ENCODE measurements around the gene THADA. TPM values are rescaled to one million over a fixed set of nuclear protein-coding genes. Genes with fewer than 3 reads are reported as not detected.
"Not testable (repeated sequence)": the region's sequence is repeated elsewhere in the genome, so short reads cannot be mapped to it uniquely, and the experiment has no call there.

THADA gene
- total RNA-seq, 1 donor from 2014 or later: 59.3 TPM

GRCh38 chr2:43387092-43388062 lies 208.5 kb downstream of the THADA start:
- no peak for DNase-seq (ENCODE audit: low spot score)

DNA sequence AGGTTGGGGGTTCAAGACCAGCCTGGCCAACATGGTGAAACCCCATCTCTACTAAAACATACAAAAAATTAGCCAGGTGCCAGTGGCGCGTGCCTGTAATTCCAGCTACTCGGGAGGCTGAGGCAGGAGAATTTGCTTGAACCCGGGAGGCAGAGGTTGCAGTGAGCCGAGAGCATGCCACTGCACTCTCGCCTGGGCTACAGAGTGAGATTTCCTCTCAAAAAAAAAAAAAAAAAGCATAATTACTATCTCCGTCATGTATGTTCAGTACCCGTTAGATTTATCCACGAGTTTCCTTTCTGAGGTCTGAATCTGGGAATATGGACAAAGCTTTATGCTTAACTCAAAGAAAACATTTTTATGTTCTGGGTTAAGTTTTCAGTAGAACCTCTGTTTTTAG lies 209.2 kb downstream of the THADA start:
- DNase-seq (ENCODE audit: low spot score): not testable (repeated sequence)

DNA sequence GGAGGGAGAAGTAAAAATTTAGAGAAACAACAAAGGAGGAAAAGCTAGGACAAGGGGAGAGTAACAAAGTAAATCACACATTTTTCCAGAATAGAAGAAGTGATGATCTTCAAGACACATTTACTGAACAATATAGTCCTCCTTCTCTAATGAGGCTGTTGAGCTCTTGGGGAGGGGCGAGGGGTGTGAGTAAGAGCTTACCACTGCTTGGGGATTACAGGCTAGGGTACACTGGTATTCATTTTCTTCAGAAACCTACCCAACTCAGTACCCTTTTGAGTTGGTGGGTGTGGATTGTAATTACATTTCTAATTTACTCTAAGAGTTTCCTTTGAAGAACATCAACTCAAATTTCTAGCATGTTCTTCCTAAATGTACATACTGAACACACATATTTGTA lies 211.7 kb downstream of the THADA start:
- DNase-seq (ENCODE audit: low spot score): no peak

DNA sequence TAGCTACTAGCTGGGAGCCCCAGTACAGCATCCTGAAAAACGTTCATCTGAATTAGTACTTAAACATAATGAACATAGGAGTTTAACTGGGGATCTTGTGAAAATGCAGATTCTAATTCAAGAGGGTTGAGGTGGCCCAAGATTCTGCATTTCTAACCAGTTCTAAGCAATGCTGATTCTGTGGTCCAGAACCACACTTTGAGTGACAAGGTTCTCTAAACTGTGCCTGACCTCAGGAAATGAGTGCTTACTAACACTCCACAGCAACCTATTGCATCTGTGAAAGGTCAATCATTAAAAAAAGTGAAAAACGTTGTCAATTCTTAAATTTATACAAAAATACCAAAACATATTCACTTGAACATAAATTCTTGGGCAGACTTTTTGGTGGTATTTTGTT lies 212.3 kb downstream of the THADA start:
- DNase-seq (ENCODE audit: low spot score): no peak

DNA sequence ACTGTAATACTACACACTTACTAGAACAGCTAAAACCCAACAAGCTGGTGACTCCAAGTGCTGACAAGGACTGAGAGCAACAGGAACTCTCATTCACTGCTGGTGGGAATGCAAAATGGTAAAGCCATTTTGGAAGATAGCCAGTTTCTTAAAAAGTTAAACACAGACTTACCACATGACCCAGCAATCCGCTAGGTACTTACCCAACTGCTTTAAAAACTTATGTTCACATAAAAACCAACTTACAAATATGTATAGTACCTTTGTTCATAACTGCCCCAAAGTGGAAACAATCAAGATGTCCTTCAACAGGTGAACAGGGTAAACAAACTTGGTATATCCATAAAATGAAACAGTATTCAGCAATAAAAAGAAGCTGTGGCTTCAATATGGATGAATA lies 216.3 kb downstream of the THADA start:
- no peak for DNase-seq (ENCODE audit: low spot score)

- no peak for DNase-seq (ENCODE audit: low spot score)
Measured at GRCh38 chr2:43377327-43377726, 218.5 kb downstream of the THADA start.

DNA sequence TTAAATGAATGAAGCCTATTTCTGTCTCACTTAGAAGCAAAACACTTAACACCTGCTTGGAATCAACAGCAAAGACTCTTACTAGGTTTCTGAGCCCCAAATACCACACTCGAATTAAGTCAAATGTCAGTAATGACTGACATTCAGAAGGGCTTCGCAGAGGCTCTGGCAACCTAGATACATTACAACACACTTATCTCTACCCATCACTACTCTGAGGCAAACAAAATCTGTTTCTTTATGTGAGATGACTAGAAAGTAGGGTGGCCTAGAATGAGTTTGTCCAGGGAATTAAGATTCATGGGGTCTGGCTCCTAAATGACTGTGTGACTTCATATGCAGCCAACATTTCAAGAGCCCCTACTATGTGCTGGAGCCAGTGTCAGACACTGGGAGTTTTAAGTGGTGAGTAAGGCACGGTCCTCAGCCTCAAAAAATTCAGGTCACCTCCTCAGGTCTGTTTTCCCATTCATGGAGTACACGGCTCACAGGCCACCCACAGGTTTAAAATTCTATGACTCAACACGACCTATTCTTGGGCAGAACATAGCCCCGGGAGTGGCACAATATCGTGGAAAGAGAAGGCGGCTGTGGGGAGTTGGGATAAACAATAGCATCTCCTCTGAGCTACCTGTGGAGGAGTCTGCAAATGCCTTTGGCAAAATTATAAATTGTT lies 219.2 kb downstream of the THADA start:
- no peak for DNase-seq (ENCODE audit: low spot score)

DNA sequence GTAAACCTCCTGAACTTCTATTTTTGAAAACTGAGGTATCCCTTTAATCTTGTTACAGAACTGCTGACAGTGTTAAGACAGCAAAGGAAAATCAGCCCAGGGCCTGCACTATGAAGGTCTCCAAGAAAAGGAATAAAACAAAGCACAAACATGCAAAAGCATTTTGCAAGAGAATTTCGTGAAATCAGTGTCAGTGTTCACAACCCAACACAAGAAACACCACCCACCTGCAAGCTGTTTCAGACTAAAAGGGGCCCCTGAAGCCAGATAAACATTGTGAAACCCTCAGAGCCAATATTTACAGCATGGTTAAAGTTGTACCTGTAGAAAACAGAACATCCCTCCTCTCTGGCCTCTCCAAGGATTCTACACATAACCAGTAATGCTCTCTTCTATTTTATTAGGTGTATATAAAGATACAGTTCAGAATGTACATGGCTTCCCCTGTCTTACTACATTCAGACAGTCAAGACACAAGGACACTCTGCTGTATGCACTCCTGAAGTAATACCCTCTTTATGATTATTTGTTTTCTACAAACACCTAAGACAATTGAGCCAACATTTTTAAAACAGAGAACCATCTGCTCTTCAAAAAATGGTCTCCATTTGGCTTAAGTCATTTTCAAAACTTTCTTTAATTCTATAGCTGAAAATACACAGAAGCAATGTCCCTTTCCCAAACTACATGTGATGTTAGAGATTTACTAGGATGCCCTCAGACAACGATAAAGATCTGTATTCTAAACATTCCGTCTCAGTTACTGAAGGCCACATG lies 219.9 kb downstream of the THADA start:
- no peak for DNase-seq (ENCODE audit: low spot score)

DNA sequence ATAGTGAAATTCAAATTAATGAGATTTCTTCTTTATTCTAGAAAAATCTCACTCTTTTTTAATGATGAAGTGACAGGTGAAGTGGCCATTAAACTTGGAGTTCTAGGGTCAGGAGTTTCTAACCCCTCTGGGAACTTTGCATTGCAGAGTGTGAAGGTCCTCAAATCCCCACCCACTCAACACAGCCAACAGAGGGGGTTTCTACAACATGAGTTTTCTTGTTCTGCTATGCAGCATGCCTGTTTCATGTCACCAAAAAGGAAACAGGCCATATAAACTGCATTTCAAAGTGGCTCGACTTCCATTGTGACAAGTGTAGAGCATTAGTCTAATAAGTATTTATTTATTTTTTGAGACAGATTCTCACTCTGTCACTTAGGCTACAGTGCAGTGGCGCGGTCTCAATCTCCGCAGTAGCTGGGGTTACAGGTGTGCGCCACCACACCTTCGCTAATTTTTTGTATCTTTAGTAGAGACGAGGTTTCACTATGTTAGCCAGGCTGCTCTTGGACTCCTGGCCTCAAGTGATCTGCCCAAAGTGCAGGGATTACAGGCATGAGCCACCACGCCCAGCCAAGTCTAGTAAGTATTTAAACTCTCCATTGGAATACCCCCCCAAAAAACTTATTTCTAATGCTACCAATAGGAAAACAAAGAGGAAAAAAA lies 223.3 kb downstream of the THADA start:
- no peak for DNase-seq (ENCODE audit: low spot score)

GRCh38 chr2:43370705-43371104 lies 225.1 kb downstream of the THADA start:
- DNase-seq (ENCODE audit: low spot score): no peak

DNA sequence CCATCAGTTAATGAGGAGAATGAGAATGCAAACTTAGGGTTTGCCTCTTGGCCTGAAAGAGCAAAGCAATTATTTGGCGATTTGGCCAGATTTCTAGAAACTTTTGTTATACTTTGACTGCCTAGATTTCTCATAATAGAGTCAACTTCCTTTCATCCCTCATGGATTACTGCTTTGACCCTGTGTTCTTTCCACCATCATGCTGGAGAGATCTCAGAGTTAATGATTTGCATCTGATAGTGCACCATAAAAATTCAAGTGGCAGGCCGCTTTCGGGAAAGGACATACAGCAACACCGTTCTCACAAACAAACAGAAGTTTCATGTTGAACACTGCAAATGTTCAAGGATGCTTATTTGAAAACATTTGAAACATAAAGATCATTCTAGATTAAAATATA lies 225.7 kb downstream of the THADA start:
- no peak for DNase-seq (ENCODE audit: low spot score)

DNA sequence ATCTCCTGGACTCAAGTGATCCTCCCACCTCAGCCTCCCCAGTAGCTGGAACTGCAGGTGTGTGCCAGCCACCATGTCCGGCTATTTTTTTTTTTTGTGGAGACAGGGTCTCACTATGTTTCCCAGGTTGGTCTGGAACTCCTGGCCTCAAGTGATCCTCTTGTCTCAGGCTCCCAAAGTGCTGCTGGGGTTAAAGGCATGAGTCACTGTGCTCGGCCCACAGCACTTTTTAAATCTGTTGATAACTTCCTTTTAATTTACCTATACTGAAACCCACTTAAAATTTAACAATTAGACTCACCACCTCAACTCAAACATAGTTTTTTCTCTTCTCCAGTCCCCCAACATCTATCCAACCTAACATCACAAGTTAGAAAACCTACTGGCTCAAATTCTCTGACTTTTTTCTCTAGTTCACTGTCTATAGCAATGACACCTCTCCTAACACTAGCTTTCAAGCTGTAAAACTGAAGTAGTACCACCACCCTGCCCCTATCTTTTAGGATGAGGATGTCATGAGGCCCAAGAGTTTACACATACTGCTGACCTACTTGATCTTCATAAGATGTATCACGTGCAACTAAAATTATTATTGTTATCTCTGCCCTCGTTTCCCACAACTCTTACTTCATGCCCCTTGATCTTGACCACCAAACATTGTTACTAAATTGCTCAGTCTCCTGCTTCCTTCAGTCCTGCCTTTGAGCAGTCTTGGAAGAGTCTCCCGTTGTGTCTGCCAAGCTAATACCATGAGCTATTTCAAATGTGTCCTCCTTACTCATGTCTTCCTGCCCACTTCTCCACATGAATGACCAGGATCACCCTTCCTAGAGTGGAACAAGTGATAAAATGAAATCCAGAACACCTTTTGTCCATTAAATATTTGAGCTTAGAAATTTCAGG lies 227.1 kb downstream of the THADA start:
- DNase-seq (ENCODE audit: low spot score): no peak

GRCh38 chr2:43367012-43367782 lies 228.6 kb downstream of the THADA start:
- no peak for DNase-seq (ENCODE audit: low spot score)

GRCh38 chr2:43363120-43363519 lies 232.7 kb downstream of the THADA start:
- no peak for DNase-seq (ENCODE audit: low spot score)

DNA sequence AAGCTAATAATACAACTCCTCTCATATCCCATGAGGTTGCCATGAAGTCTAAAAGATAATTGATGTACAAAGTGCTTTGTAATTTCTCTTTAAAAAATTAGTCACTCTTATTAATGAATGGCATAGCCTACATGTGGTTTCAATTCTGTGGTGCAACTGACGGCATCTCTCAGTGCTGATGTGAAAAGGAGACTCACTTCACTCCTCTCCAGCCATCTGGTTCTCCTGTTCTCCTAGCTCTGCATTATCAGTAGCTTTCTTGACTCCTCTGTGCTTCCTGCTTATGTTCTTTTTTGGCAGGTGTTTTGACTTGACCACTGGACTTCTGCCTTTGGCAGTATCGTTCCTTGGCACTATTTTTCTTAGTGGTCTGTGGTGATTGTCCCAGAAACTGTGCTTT lies 234.6 kb downstream of the THADA start:
- DNase-seq (ENCODE audit: low spot score): no peak

- DNase-seq (ENCODE audit: low spot score): no peak
Measured at GRCh38 chr2:43360137-43360536, 235.7 kb downstream of the THADA start.

DNA sequence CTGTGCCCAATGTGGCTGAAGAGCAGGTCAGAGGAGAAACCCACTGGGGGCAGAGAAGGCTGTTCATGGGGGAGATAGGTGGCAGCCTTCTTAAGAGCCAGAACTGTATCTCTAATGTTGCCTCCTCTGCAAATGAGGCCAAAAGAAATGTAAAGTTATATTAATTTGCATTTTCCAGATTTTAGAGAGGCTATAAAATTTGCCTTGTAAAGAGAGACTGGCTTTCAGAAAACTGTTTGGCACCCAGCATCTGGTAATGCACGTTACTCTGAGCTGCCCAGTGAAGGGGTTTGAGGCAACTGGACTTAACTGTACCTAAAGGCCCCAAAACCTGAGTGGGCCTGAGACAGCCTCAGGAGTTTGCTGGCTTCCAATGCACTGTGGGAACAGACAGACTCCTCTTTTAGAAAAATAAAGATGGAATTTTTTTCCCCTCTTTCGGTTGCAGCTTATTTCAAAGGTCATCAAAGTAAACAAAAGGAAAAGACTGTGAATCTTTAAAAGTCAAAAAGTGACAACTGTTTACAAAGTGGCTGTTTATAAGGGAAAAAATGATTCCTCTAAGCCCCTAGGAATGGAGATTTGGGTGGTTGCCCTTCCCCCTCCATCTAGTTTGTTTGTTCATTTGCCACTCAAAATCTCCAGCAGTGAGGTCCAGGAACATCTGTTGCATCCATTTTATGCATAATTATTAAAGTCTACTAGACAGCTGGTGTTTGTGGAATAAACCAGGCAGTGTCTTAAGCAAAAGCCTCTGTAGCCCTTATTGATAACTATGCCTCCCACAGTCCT lies 237.2 kb downstream of the THADA start:
- no peak for DNase-seq (ENCODE audit: low spot score)

DNA sequence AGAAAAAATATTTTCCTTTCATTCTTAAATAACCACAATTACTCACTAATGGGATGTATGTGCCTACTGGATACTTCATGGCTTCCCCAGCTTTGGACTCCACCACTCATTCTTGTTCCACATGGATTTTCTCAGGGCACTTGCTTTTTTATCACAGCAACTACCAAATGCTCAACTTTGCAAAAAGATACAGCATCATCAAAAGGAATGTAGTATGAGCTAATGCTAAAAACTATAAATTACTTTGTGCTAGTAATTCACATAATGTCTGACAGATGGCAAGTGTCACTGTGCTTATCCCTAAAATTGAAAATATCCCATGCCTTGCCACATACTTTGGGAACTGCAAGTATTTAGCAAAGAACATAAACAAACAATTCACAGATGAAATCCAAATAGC lies 239.1 kb downstream of the THADA start:
- no peak for DNase-seq (ENCODE audit: low spot score)

- DNase-seq (ENCODE audit: low spot score): no peak
Measured at GRCh38 chr2:43355399-43355798, 240.4 kb downstream of the THADA start.
